KOPT-K1 (cell line): ENCODE data around the gene CRNKL1.
"Not testable (repeated sequence)": the region's sequence is repeated elsewhere in the genome, so short reads cannot be mapped to it uniquely, and the experiment has no call there.

ENCODE experiments used
- H3K27ac ChIP-seq: fragments of 200-600 bp; sonication (generic); 2 replicates; pipeline ENCODE4 v1.5.1; 2016; ENCODE audit warnings: antibody characterized with exemption, mild to moderate bottlenecking, low read depth, low read length; ENCODE audit not compliant: poor library complexity, severe bottlenecking
- H3K36me3 ChIP-seq: fragments of 200-600 bp; sonication (generic); 2 replicates; pipeline ENCODE4 v1.5.1; 2017; ENCODE audit warnings: antibody characterized with exemption, mild to moderate bottlenecking, low read length, moderate library complexity; ENCODE audit not compliant: insufficient read depth
- H3K9me3 ChIP-seq: fragments of 200-600 bp; sonication (generic); 2 replicates; pipeline ENCODE4 v1.5.1; 2017; ENCODE audit warnings: antibody characterized with exemption, low read length, mild to moderate bottlenecking; ENCODE audit not compliant: insufficient read depth, poor library complexity, severe bottlenecking

CRNKL1 gene

GRCh38 chr20:20003955-20004322, 48.3 kb downstream of the CRNKL1 start:
- not testable (repeated sequence) for H3K36me3 ChIP-seq

GRCh38 chr20:20003031-20003954, 49.0 kb downstream of the CRNKL1 start:
- Histone ChIP-seq H3K27ac (no peak overlapping the region), H3K9me3 (no peaks in the 10 kb centered on the region), H3K36me3 (no peaks in the 10 kb centered on the region)

More at GRCh38 chr20:20003955-20004322, 48.3 kb downstream of the CRNKL1 start:
- H3K9me3 ChIP-seq, H3K27ac ChIP-seq: not testable (repeated sequence)

GRCh38 chr20:20002101-20002998, 49.9 kb downstream of the CRNKL1 start:
- Histone ChIP-seq H3K9me3 (no peaks in the 10 kb centered on the region), H3K36me3 (no peaks in the 10 kb centered on the region), H3K27ac (no peak overlapping the region)

GRCh38 chr20:20000211-20000968, 51.9 kb downstream of the CRNKL1 start:
- H3K27ac ChIP-seq = no peak overlapping the region
- no peaks in the 10 kb centered on the region for H3K36me3 ChIP-seq
- no peaks in the 10 kb centered on the region for H3K9me3 ChIP-seq

- Histone ChIP-seq H3K36me3 (no peaks in the 10 kb centered on the region), H3K9me3 (no peaks in the 10 kb centered on the region), H3K27ac (no peak overlapping the region)
Observed at GRCh38 chr20:19998990-19999705, 53.1 kb downstream of the CRNKL1 start.

- H3K27ac ChIP-seq = no peak overlapping the region
- H3K9me3 ChIP-seq = no peaks in the 10 kb centered on the region
- no peaks in the 10 kb centered on the region for H3K36me3 ChIP-seq
Observed at GRCh38 chr20:19996917-19997316, 55.3 kb downstream of the CRNKL1 start.

GRCh38 chr20:19996222-19996621, 56.0 kb downstream of the CRNKL1 start:
- Histone ChIP-seq H3K27ac (no peak overlapping the region), H3K9me3 (no peaks in the 10 kb centered on the region), H3K36me3 (no peaks in the 10 kb centered on the region)

- H3K27ac ChIP-seq = no peak overlapping the region
- H3K36me3 ChIP-seq = no peaks in the 10 kb centered on the region
- no peaks in the 10 kb centered on the region for H3K9me3 ChIP-seq
Observed at GRCh38 chr20:19995220-19995863, 56.9 kb downstream of the CRNKL1 start.

GRCh38 chr20:19993958-19994669, 58.2 kb downstream of the CRNKL1 start:
- no peaks in the 10 kb centered on the region for H3K36me3 ChIP-seq
- H3K27ac ChIP-seq = no peak overlapping the region
- no peaks in the 10 kb centered on the region for H3K9me3 ChIP-seq

- no peaks in the 10 kb centered on the region for H3K9me3 ChIP-seq
- H3K27ac ChIP-seq = no peak overlapping the region
- H3K36me3 ChIP-seq = no peaks in the 10 kb centered on the region
Observed at GRCh38 chr20:19992996-19993908, 59.0 kb downstream of the CRNKL1 start.

GRCh38 chr20:19991854-19992253, 60.4 kb downstream of the CRNKL1 start:
- Histone ChIP-seq H3K27ac (no peak overlapping the region), H3K36me3 (no peaks in the 10 kb centered on the region), H3K9me3 (no peaks in the 10 kb centered on the region)

- H3K27ac ChIP-seq = no peak overlapping the region
- no peaks in the 10 kb centered on the region for H3K36me3 ChIP-seq
Observed at GRCh38 chr20:19991308-19991707, 61.0 kb downstream of the CRNKL1 start.

GRCh38 chr20:19990850-19991249, 61.4 kb downstream of the CRNKL1 start:
- H3K9me3 ChIP-seq = no peaks in the 10 kb centered on the region
- H3K36me3 ChIP-seq = no peaks in the 10 kb centered on the region
- no peak overlapping the region for H3K27ac ChIP-seq

More at GRCh38 chr20:19991308-19991707, 61.0 kb downstream of the CRNKL1 start:
- no peaks in the 10 kb centered on the region for H3K9me3 ChIP-seq
